WTC11 (cell line): ENCODE measurements around the gene RGS19. TPM values are rescaled to one million over a fixed set of nuclear protein-coding genes. Genes with fewer than 3 reads are reported as not detected.
A peak's percentile ranks its signal among the peaks of the same experiment; 100 is the strongest.

Source experiments
- ATAC-seq: fragments of 200-7000 bp; cut with Tn5 transposase; 2 replicates; pipeline ENCODE4 v1.10.0; 2021; ENCODE audit warnings: mild to moderate bottlenecking, moderate library complexity
- CTCF ChIA-PET: fragments of 300-600 bp; sonication (Branson Sonifier 250); formaldehyde crosslinking; loops from one replicate; lab custom pipeline; 2021; ENCODE audit warnings: antibody characterized with exemption; lab: Charles Lee
- POLR2A ChIA-PET: fragments of 350-600 bp; sonication (Branson Sonifier 250); formaldehyde crosslinking; loops from one replicate; lab custom pipeline; 2021; ENCODE audit warnings: antibody characterized with exemption; lab: Charles Lee
- DNase-seq: peaks from one replicate; pipeline ENCODE4 v3.0.0; 2021; ENCODE audit warnings: low spot score
- H3K27ac Mint-ChIP-seq: 2 replicates; pipeline ENCODE4 v1.8.0; 2021; ENCODE audit warnings: mixed read lengths
- H3K27me3 Mint-ChIP-seq: 2 replicates; pipeline ENCODE4 v1.8.0; 2021; ENCODE audit warnings: low read depth, mild to moderate bottlenecking, moderate library complexity, mixed read lengths
- H3K36me3 Mint-ChIP-seq: 2 replicates; pipeline ENCODE4 v1.8.0; 2021; ENCODE audit warnings: mixed read lengths
- H3K4me1 Mint-ChIP-seq: 2 replicates; pipeline ENCODE4 v1.8.0; 2022; ENCODE audit warnings: mixed read lengths
- H3K4me3 Mint-ChIP-seq: 2 replicates; pipeline ENCODE4 v1.8.0; 2021; ENCODE audit warnings: mild to moderate bottlenecking, moderate library complexity, mixed read lengths
- H3K9me3 Mint-ChIP-seq: 2 replicates; pipeline ENCODE4 v1.8.0; 2021; ENCODE audit warnings: mixed read lengths
- AR ChIP-seq: fragments of 250-450 bp; sonication (Bioruptor Pico); IDR thresholded peaks from 2 replicates; pipeline ENCODE4 v1.9.0; 2021; ENCODE audit warnings: mild to moderate bottlenecking
- ATF1 ChIP-seq: sonication (generic); formaldehyde crosslinking; IDR thresholded peaks from 2 replicates; pipeline ENCODE4 v1.8.1; 2023; ENCODE audit warnings: mild to moderate bottlenecking, moderate library complexity, missing genetic modification reagents
- ATF3 ChIP-seq: sonication (generic); formaldehyde crosslinking; conservative IDR thresholded peaks from 2 replicates; pipeline ENCODE4 v1.8.1; 2022; ENCODE audit warnings: mild to moderate bottlenecking, missing genetic modification reagents
- CTCF ChIP-seq: fragments of 200-600 bp; IDR thresholded peaks from 2 replicates; pipeline ENCODE4 v1.8.0; 2022; ENCODE audit warnings: antibody characterized with exemption
- GABPB1 ChIP-seq: sonication (generic); formaldehyde crosslinking; IDR thresholded peaks from 2 replicates; pipeline ENCODE4 v1.8.1; 2023; ENCODE audit warnings: mild to moderate bottlenecking, missing genetic modification reagents
- KAT7 ChIP-seq: sonication (generic); formaldehyde crosslinking; IDR thresholded peaks from 2 replicates; pipeline ENCODE4 v1.8.1; 2023; ENCODE audit warnings: missing genetic modification reagents, mild to moderate bottlenecking, borderline replicate concordance
- MAX ChIP-seq: sonication (generic); formaldehyde crosslinking; IDR thresholded peaks from 2 replicates; pipeline ENCODE4 v1.8.0; 2022; ENCODE audit warnings: mild to moderate bottlenecking, missing genetic modification reagents
- PRDM15 ChIP-seq: sonication (generic); formaldehyde crosslinking; IDR thresholded peaks from 2 replicates; pipeline ENCODE4 v1.8.0; 2022; ENCODE audit warnings: missing genetic modification reagents
- PRRX2 ChIP-seq: fragments of 250-450 bp; sonication (Bioruptor Pico); IDR thresholded peaks from 2 replicates; pipeline ENCODE4 v1.8.0; 2021; ENCODE audit warnings: mild to moderate bottlenecking
- RORB ChIP-seq: fragments of 250-450 bp; sonication (Bioruptor Pico); IDR thresholded peaks from 2 replicates; pipeline ENCODE4 v1.9.0; 2021; ENCODE audit warnings: mild to moderate bottlenecking
- SP1 ChIP-seq: sonication (generic); formaldehyde crosslinking; conservative IDR thresholded peaks from 2 replicates; pipeline ENCODE4 v1.8.1; 2022; ENCODE audit warnings: missing genetic modification reagents
- TEAD4 ChIP-seq: sonication (generic); formaldehyde crosslinking; IDR thresholded peaks from 2 replicates; pipeline ENCODE4 v1.8.0; 2022; ENCODE audit warnings: mild to moderate bottlenecking, missing genetic modification reagents
- USF1 ChIP-seq: sonication (generic); formaldehyde crosslinking; IDR thresholded peaks from 2 replicates; pipeline ENCODE4 v1.8.0; 2022; ENCODE audit warnings: mild to moderate bottlenecking, missing genetic modification reagents
- USF2 ChIP-seq: sonication (generic); formaldehyde crosslinking; IDR thresholded peaks from 2 replicates; pipeline ENCODE4 v1.8.1; 2023; ENCODE audit warnings: mild to moderate bottlenecking, missing genetic modification reagents, moderate library complexity
- ZNF423 ChIP-seq: fragments of 250-450 bp; sonication (Bioruptor Pico); IDR thresholded peaks from 2 replicates; pipeline ENCODE4 v2.1.2; 2022; ENCODE audit warnings: mild to moderate bottlenecking, moderate library complexity
- ZNF425 ChIP-seq: fragments of 250-450 bp; sonication (Bioruptor Pico); conservative IDR thresholded peaks from 2 replicates; pipeline ENCODE4 v1.9.0; 2021; ENCODE audit warnings: mild to moderate bottlenecking
- ZNF512 ChIP-seq: sonication (generic); formaldehyde crosslinking; IDR thresholded peaks from 2 replicates; pipeline ENCODE4 v1.8.1; 2022; ENCODE audit warnings: missing genetic modification reagents, borderline replicate concordance
- ZSCAN18 ChIP-seq: fragments of 250-450 bp; sonication (Bioruptor Pico); IDR thresholded peaks from 2 replicates; pipeline ENCODE4 v2.1.2; 2022; ENCODE audit warnings: mild to moderate bottlenecking, moderate library complexity
- total RNA-seq: library from RNA; stranded (reverse); gene quantifications from 3 replicates; pipeline ENCODE4 v1.2.3, GENCODE V29; 2021

Gene RGS19
- total RNA-seq, 1 experiment from 2014 or later, result 13.8 TPM

- no peak for TF ChIP-seq KAT7
- TF ChIP-seq RORB, result no peak
- no peak for TF ChIP-seq ATF1 (CRISPR knock-in tag)
These were observed 8.9 kb downstream of the RGS19 start (continued) for GRCh38 chr20:64070244-64070993.

- ATAC-seq, result peak; percentile 75
- H3K27me3 Mint-ChIP-seq, result no peaks in the 10 kb centered on the region; the same call in 1 of the 2 replicates
- H3K36me3 Mint-ChIP-seq, result no peaks in the 10 kb centered on the region
- DNase-seq, result peak; percentile 83
- H3K27ac Mint-ChIP-seq, result no peak overlapping the region
- ChIA-PET POLR2A (interaction anchor here (1.5 kb wide), 1 partner anchor 51 kb away, joined by 6 read pairs; no protein-coding TSS in a partner anchor), CTCF (interaction anchor here (0.6 to 2.2 kb wide), 12 partner anchors 10 to 352 kb away, joined by 3 to 16 read pairs (median 5); partner anchors contain the start of genes LKAAEAR1, OPRL1 and PRPF6)
- no peaks in the 10 kb centered on the region for H3K9me3 Mint-ChIP-seq
- H3K4me3 Mint-ChIP-seq, result no peak overlapping the region
- peaks cover 19% of the 10 kb centered on the region for H3K4me1 Mint-ChIP-seq
- no peak for TF ChIP-seq ZNF512 (CRISPR knock-in tag)
- no peak for TF ChIP-seq ATF3 (CRISPR knock-in tag)
- TF ChIP-seq TEAD4 (CRISPR knock-in tag), result no peak
- peak; percentile 84 for TF ChIP-seq CTCF
- TF ChIP-seq PRDM15 (CRISPR knock-in tag), result no peak
- TF ChIP-seq USF2, result peak; percentile 72
- TF ChIP-seq AR (CRISPR knock-in tag), result no peak
- no peak for TF ChIP-seq ZSCAN18 (CRISPR knock-in tag)
- no peak for TF ChIP-seq ZNF425 (CRISPR knock-in tag)
- TF ChIP-seq GABPB1 (CRISPR knock-in tag), result peak; percentile 37; the same call in 1 of the 2 replicates
- TF ChIP-seq MAX, result no peak
- TF ChIP-seq PRRX2 (CRISPR knock-in tag), result no peak
- no peak for TF ChIP-seq SP1 (CRISPR knock-in tag)
- TF ChIP-seq ZNF423 (CRISPR knock-in tag), result peak; percentile 97
- TF ChIP-seq USF1, result peak; percentile 72
These were observed 9.6 kb downstream of the RGS19 start for GRCh38 chr20:64069614-64070243.
